PC-3 (cell line): ENCODE measurements around the gene LMX1A. TPM values are rescaled to one million over a fixed set of nuclear protein-coding genes. Genes with fewer than 3 reads are reported as not detected.

ENCODE experiments used
- ATAC-seq: fragments of 200-7000 bp; cut with Tn5 transposase; 2 replicates; pipeline ENCODE4 v1.9.1; 2020; ENCODE audit warnings: mild to moderate bottlenecking, moderate library complexity
- BruUV-seq: library from RNA; stranded (reverse); fragments of 400-500 nt; replicated peaks from 2 replicates; lab custom pipeline; 2021; lab: Mats Ljungman, UMichigan
- CTCF ChIA-PET: fragments of 300-600 bp; sonication (Branson Sonifier 250); formaldehyde crosslinking; loops from one replicate; lab custom pipeline; 2022; ENCODE audit warnings: antibody characterized with exemption; lab: Charles Lee
- POLR2A ChIA-PET: fragments of 300-600 bp; sonication (Branson Sonifier 250); formaldehyde crosslinking; loops from one replicate; lab custom pipeline; 2022; ENCODE audit warnings: antibody characterized with exemption; ENCODE audit not compliant: unreplicated experiment; lab: Charles Lee
- DNase-seq: peaks from one replicate; pipeline ENCODE4 v3.0.0-alpha.2; 2015
- H2AFZ ChIP-seq: fragments of 300-600 bp; sonication (generic); 2 replicates; pipeline ENCODE4 v1.6.0; 2016; ENCODE audit warnings: antibody characterized with exemption, low read length
- H3F3A ChIP-seq: fragments of 300-600 bp; sonication (generic); one replicate; pipeline ENCODE4 v1.6.0; 2017; ENCODE audit warnings: antibody characterized with exemption, low read length, control low read depth, mild to moderate bottlenecking; ENCODE audit not compliant: unreplicated experiment
- H3K27ac ChIP-seq: fragments of 300-600 bp; sonication (generic); 2 replicates; pipeline ENCODE4 v1.5.1; 2016; ENCODE audit warnings: mild to moderate bottlenecking, low read length
- H3K27me3 ChIP-seq: fragments of 300-600 bp; sonication (generic); 2 replicates; pipeline ENCODE4 v1.6.1; 2016; ENCODE audit warnings: low read length, mixed read lengths
- H3K36me3 ChIP-seq: fragments of 300-600 bp; sonication (generic); 2 replicates; pipeline ENCODE4 v1.6.1; 2016; ENCODE audit warnings: low read depth, mixed run types, low read length, mixed read lengths
- H3K4me1 ChIP-seq: fragments of 300-600 bp; sonication (generic); 2 replicates; pipeline ENCODE4 v1.5.1; 2016; ENCODE audit warnings: low read length; ENCODE audit not compliant: insufficient read depth
- H3K4me2 ChIP-seq: fragments of 300-600 bp; sonication (generic); 2 replicates; pipeline ENCODE4 v1.6.0; 2016; ENCODE audit warnings: low read length
- H3K4me3 ChIP-seq: fragments of 300-600 bp; sonication (generic); 2 replicates; pipeline ENCODE4 v1.5.1; 2016; ENCODE audit warnings: mild to moderate bottlenecking, low read length, mixed read lengths
- H3K79me2 ChIP-seq: fragments of 300-600 bp; sonication (generic); 2 replicates; pipeline ENCODE4 v1.6.1; 2017; ENCODE audit warnings: low read length, mixed read lengths
- H3K9ac ChIP-seq: fragments of 300-600 bp; sonication (generic); 2 replicates; pipeline ENCODE4 v1.6.0; 2016; ENCODE audit warnings: mild to moderate bottlenecking, low read length
- H3K9me2 ChIP-seq: fragments of 300-600 bp; sonication (generic); replicated peaks from 2 replicates; pipeline ENCODE4 v1.6.1; 2016; ENCODE audit warnings: mixed run types, low read length, mixed read lengths
- H3K9me3 ChIP-seq: fragments of 300-600 bp; sonication (generic); 2 replicates; pipeline ENCODE4 v1.6.1; 2016; ENCODE audit warnings: low read length, mixed read lengths
- H4K20me1 ChIP-seq: fragments of 300-600 bp; sonication (generic); 2 replicates; pipeline ENCODE4 v1.6.1; 2016; ENCODE audit warnings: low read length, mixed read lengths
- CTCF ChIP-seq: fragments of 300-600 bp; sonication (generic); conservative IDR thresholded peaks from 2 replicates; pipeline ENCODE4 v1.5.1; 2017; ENCODE audit warnings: antibody characterized with exemption, low read depth, mild to moderate bottlenecking, low read length
- EZH2 ChIP-seq: fragments of 300-600 bp; sonication (generic); IDR thresholded peaks from one replicate; pipeline ENCODE4 v1.6.1; 2017; ENCODE audit warnings: antibody characterized with exemption, mild to moderate bottlenecking, low read length; ENCODE audit not compliant: unreplicated experiment
- EZH2phosphoT487 ChIP-seq: fragments of 300-600 bp; sonication (generic); IDR thresholded peaks from 2 replicates; pipeline ENCODE4 v1.6.1; 2018; ENCODE audit warnings: mild to moderate bottlenecking, antibody characterized with exemption, low read length, borderline replicate concordance
- intact Hi-C: fragments of 100-400 bp; cut with micrococcal nuclease; formaldehyde crosslinking; loops from 2 replicates; pipeline ENCODE4 v1.9.0; 2023
- total RNA-seq: library from RNA; depleted of rRNA; stranded (reverse); fragments of >200 nt; gene quantifications from 2 replicates; pipeline ENCODE4 v1.2.3, GENCODE V29; 2014

The LMX1A gene
- total RNA-seq, 1 experiment from 2014 or later: not detected

- Histone ChIP-seq H3K4me1 (peaks cover 23% of the 10 kb centered on the region), H2AFZ (peak overlapping the region; percentile 85), H3K9me3 (no peaks in the 10 kb centered on the region), H3K4me2 (peak overlapping the region; percentile 91), H3K27ac (peak overlapping the region; percentile 89), H4K20me1 (no peaks in the 10 kb centered on the region), H3F3A (no peaks in the 10 kb centered on the region), H3K9ac (peak overlapping the region; percentile 82), H3K27me3 (no peaks in the 10 kb centered on the region), H3K4me3 (peak overlapping the region; percentile 68), H3K9me2 (no peaks in the 10 kb centered on the region), H3K79me2 (no peaks in the 10 kb centered on the region), H3K36me3 (no peaks in the 10 kb centered on the region)
- ATAC-seq: peak; percentile 83
- intact Hi-C loops: loop anchor here (10.0 kb wide), 1 partner anchor 319 kb away; the partner anchor contains the start of gene ALDH9A1
- no TSS peak for BruUV-seq
- TF ChIP-seq CTCF (no peak), EZH2phosphoT487 (no peak), EZH2 (no peak)
- ChIA-PET CTCF (interaction anchor here (0.8 to 0.9 kb wide), 2 partner anchors 9 to 246 kb away, joined by 3 to 4 read pairs; no protein-coding TSS in a partner anchor), POLR2A (interaction anchor here (0.5 kb wide), 1 partner anchor 126 kb away, joined by 3 read pairs; no protein-coding TSS in a partner anchor)
- peak; percentile 94 for DNase-seq
Measured at GRCh38 chr1:165376041-165376810, 19.7 kb upstream of the LMX1A start.

GRCh38 chr1:165375623-165376022 is 19.1 kb upstream of the LMX1A start:
- peak overlapping the region; percentile 91 for H3K4me2 ChIP-seq
- peaks cover 23% of the 10 kb centered on the region for H3K4me1 ChIP-seq
- H3K79me2 ChIP-seq: no peaks in the 10 kb centered on the region
- H3F3A ChIP-seq: no peaks in the 10 kb centered on the region
- DNase-seq (peak; percentile 39), ATAC-seq (peak; percentile 31)
- peak overlapping the region; percentile 68 for H3K4me3 ChIP-seq
- TF ChIP-seq EZH2 (no peak), CTCF (no peak), EZH2phosphoT487 (no peak)
- CTCF ChIA-PET: interaction anchor here (0.6 to 0.9 kb wide), 3 partner anchors 8 to 246 kb away, joined by 3 to 4 read pairs (median 3); no protein-coding TSS in a partner anchor
- intact Hi-C loops: loop anchor here (10.0 kb wide), 1 partner anchor 319 kb away; the partner anchor contains the start of gene ALDH9A1
- H3K27me3 ChIP-seq: no peaks in the 10 kb centered on the region
- no peaks in the 10 kb centered on the region for H4K20me1 ChIP-seq
- H3K9me2 ChIP-seq: no peaks in the 10 kb centered on the region
- BruUV-seq: no TSS peak
- peak overlapping the region; percentile 89 for H3K27ac ChIP-seq
- H3K36me3 ChIP-seq: no peaks in the 10 kb centered on the region
- peak overlapping the region; percentile 85 for H2AFZ ChIP-seq
- peak overlapping the region; percentile 82 for H3K9ac ChIP-seq
- POLR2A ChIA-PET: interaction anchor here (0.5 to 1.0 kb wide), 4 partner anchors 77 to 393 kb away, joined by 3 read pairs; partner anchors contain the start of gene TMCO1
- no peaks in the 10 kb centered on the region for H3K9me3 ChIP-seq
